Esophagus (tissue), 2 donors: Measurements from ENCODE around the gene SLC38A7. TPM values are rescaled to one million over a fixed set of nuclear protein-coding genes. Genes with fewer than 3 reads are reported as not detected.
"Not testable (repeated sequence)": the region's sequence is repeated elsewhere in the genome, so short reads cannot be mapped to it uniquely, and the experiment has no call there.

Source experiments
- H3K27ac ChIP-seq, 2 donors: one replicate each; pipeline ENCODE4 v1.5.1; 2013; ENCODE audit warnings: low read depth in 2 of 2, mild to moderate bottlenecking in 2 of 2, inconsistent platforms in 1 of 2, low read length in 1 of 2, moderate library complexity in 1 of 2
- H3K27me3 ChIP-seq, 2 donors: one replicate each; pipeline ENCODE4 v1.6.1; 2013; ENCODE audit warnings: low read length in 2 of 2, control low read depth in 1 of 2, mild to moderate bottlenecking in 1 of 2; ENCODE audit not compliant: insufficient read depth in 2 of 2, control insufficient read depth in 1 of 2
- H3K36me3 ChIP-seq, 2 donors: one replicate each; pipeline ENCODE4 v1.6.1; 2013; ENCODE audit warnings: low read length in 1 of 2; ENCODE audit not compliant: control insufficient read depth in 2 of 2, insufficient read depth in 2 of 2
- H3K4me1 ChIP-seq, 2 donors: one replicate each; pipeline ENCODE4 v1.6.1; 2013; ENCODE audit warnings: low read length in 1 of 2; ENCODE audit not compliant: control insufficient read depth in 2 of 2, insufficient read depth in 2 of 2
- H3K4me3 ChIP-seq, 2 donors: one replicate each; pipeline ENCODE4 v1.5.1; 2013; ENCODE audit warnings: low read length in 2 of 2, mild to moderate bottlenecking in 2 of 2, low read depth in 1 of 2, moderate library complexity in 1 of 2
- H3K9me3 ChIP-seq, 2 donors: one replicate each; pipeline ENCODE4 v1.6.1; 2013; ENCODE audit warnings: mild to moderate bottlenecking in 2 of 2, low read depth in 1 of 2, low read length in 1 of 2, moderate library complexity in 1 of 2; ENCODE audit not compliant: control insufficient read depth in 2 of 2, insufficient read depth in 1 of 2
- WGBS, 2 donors: extraction: QIAGEN DNeasy Blood & Tissue Kit; methylation state at CpG; one replicate each; pipeline ENCODE4 v1.1.7; 2013; 5-methylcytosine and 5-hydroxymethylcytosine counted together
- polyA plus RNA-seq, 2 donors: library from polyadenylated mRNA; stranded (reverse); fragments of 200-250 nt; gene quantifications; one replicate each; pipeline ENCODE4 v1.2.3, GENCODE V29; 2013
- donor health status: healthy with polysubstance abuse.
- donor health status: Bipolar disorder and iron deficiency.

SLC38A7 gene
- polyA plus RNA-seq, 2 donors = 4.8 to 7.2 TPM

DNA sequence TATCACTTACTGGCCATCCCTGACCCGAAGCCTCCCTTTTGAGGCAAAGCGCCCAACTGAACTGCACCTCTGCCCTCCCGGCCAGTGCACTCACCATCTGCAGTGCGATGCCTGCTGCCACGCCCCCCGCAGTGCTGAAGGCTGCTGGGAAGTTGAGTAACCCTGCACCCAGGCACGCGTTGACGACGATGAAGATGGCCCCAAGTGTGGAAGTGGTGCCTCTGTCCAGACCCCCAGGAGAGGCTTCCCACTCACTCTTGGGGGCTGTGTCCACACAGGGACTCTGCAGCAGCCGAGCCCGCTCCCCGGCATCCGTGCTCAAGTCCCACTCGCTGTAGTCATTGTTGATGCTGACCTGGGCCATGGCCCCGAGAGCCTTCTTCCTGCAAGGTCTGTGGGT, 4.8 kb downstream of the SLC38A7 start:
- Histone ChIP-seq H3K9me3 (no peaks in the 10 kb centered on the region), H3K27me3 (no peaks in the 10 kb centered on the region), H3K36me3 (peaks cover 3 to 29% of the 10 kb centered on the region in 2 donors), H3K27ac (no peak overlapping the region), H3K4me3 (no peak overlapping the region), H3K4me1 (peaks cover 0 to 10% of the 10 kb centered on the region in 2 donors)
- 93 to 98% methylated on average over 15 to 16 of the region's 16 CpGs for WGBS, 2 donors

GRCh38 chr16:58678716-58679115, 5.9 kb downstream of the SLC38A7 start:
- 52 to 61% methylated on average over 3 of the region's 3 CpGs for WGBS, 2 donors

GRCh38 chr16:58678269-58678668, 6.3 kb downstream of the SLC38A7 start:
- Histone ChIP-seq H3K4me3 (no peak overlapping the region), H3K9me3 (no peaks in the 10 kb centered on the region), H3K27ac (no peak overlapping the region), H3K27me3 (no peaks in the 10 kb centered on the region), H3K4me1 (peaks cover 0 to under 1% of the 10 kb centered on the region in 2 donors), H3K36me3 (peaks cover 3 to 29% of the 10 kb centered on the region in 2 donors)
- 97% methylated on average over 4 of the region's 4 CpGs for WGBS, 2 donors

More at GRCh38 chr16:58678716-58679115, 5.9 kb downstream of the SLC38A7 start:
- Histone ChIP-seq H3K27ac (no peak overlapping the region), H3K9me3 (no peaks in the 10 kb centered on the region), H3K27me3 (no peaks in the 10 kb centered on the region), H3K4me1 (peaks cover 0 to 5% of the 10 kb centered on the region in 2 donors), H3K4me3 (no peak overlapping the region), H3K36me3 (peaks cover 3 to 29% of the 10 kb centered on the region in 2 donors)

GRCh38 chr16:58670946-58671583, 13.5 kb downstream of the SLC38A7 start:
- Histone ChIP-seq H3K27ac (no peak overlapping the region), H3K4me3 (no peak overlapping the region), H3K36me3 (peaks cover 0 to 21% of the 10 kb centered on the region in 2 donors), H3K9me3 (no peaks in the 10 kb centered on the region), H3K4me1 (no peaks in the 10 kb centered on the region), H3K27me3 (no peaks in the 10 kb centered on the region)
- WGBS, 2 donors = 94 to 96% methylated on average over 17 to 18 of the region's 18 CpGs

DNA sequence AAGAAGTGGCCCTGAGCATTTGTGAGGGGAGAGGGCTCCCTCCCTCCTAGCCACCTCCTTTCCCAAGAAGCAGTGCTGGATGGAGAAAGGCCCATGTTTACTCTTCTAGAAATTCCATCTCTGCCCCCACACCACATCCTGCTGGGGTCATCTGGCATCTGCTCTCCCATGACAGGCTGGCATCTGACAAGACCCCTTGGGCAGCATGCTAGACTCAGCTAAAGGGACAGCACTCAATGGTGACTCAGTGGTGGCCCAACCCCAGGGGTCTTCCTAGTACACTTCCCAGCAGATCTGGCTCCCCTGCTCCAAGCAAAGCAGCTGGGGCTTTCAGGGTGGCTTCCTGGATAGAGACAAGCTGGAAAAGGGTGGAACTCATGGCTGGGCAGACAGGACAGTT, 14.4 kb downstream of the SLC38A7 start:
- no peaks in the 10 kb centered on the region for H3K4me1 ChIP-seq
- no peak overlapping the region for H3K27ac ChIP-seq
- peaks cover 0 to 16% of the 10 kb centered on the region in 2 donors for H3K36me3 ChIP-seq
- H3K9me3 ChIP-seq = no peaks in the 10 kb centered on the region
- no peak overlapping the region for H3K4me3 ChIP-seq
- H3K27me3 ChIP-seq = no peaks in the 10 kb centered on the region

- 81 to 85% methylated on average over 8 of the region's 8 CpGs for WGBS, 2 donors
- H3K27ac ChIP-seq = no peak overlapping the region
- H3K36me3 ChIP-seq = peaks cover 0 to 8% of the 10 kb centered on the region in 2 donors
- no peak overlapping the region for H3K4me3 ChIP-seq
- H3K4me1 ChIP-seq = peaks cover 0 to 2% of the 10 kb centered on the region in 2 donors
- no peaks in the 10 kb centered on the region for H3K27me3 ChIP-seq
- H3K9me3 ChIP-seq = no peaks in the 10 kb centered on the region
Observed at GRCh38 chr16:58665200-58665599, 19.4 kb downstream of the SLC38A7 start.

DNA sequence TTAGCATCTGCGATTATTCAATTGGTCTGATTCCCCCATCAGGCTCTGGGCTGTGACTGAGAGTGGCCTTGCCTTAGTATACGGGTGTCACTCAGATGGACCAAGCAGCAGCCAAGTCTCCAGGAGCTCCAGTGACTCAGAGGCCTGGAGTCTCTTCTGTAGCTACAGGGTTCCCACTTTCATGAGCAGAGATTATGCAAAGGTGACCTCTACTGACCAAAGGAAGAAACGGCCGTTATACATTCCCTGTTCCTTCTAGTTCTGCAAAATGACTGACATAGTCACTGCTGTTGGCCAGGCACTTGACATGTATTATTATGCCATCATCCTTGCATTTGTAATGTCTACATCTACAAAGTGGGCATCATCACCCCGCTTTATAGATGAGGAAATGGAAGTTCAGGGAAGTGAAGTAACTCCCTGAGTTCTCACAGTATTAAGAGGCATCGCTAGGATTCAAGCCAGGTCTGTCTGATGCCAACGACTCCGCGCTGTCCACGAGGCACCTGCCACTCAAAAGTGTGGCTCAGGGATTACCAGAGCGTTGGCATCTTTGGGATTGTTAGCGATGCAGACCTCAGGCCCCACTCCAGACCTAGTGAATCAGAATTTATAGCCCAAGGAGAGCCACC, 23.3 kb downstream of the SLC38A7 start:
- Histone ChIP-seq H3K27ac (no peak overlapping the region), H3K4me3 (no peak overlapping the region), H3K9me3 (no peaks in the 10 kb centered on the region), H3K27me3 (no peaks in the 10 kb centered on the region), H3K4me1 (peaks cover 0 to 2% of the 10 kb centered on the region in 2 donors), H3K36me3 (no peaks in the 10 kb centered on the region)
- WGBS, 2 donors = 30 to 32% methylated on average over 12 of the region's 12 CpGs

GRCh38 chr16:58659911-58660310, 24.7 kb downstream of the SLC38A7 start:
- not testable (repeated sequence) for H3K9me3 ChIP-seq, H3K36me3 ChIP-seq, H3K27ac ChIP-seq, H3K27me3 ChIP-seq, H3K4me1 ChIP-seq, H3K4me3 ChIP-seq
- 75 to 77% methylated on average over 11 of the region's 11 CpGs for WGBS, 2 donors

DNA sequence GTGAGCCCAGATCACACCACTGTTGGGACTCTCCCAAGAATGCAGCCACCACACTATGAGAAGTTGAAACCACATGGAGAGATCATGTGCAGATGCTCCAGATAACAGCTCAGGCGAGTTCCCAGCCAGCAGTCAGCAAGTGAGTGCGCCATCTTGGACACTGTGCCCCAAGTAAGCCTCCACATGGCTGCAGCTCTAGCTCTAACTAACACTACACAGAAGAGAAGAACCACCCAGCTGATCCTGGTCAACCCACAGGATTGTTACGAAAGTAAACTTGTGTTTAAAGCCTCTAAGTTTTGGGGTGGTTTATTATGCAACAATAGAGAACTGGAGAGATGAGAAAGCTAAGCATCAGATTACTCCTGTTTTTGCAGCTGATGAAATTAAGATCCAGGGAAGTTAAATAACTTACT, 25.8 kb downstream of the SLC38A7 start:
- H3K9me3 ChIP-seq = no peaks in the 10 kb centered on the region
- WGBS, 2 donors = 87 to 91% methylated on average over 3 of the region's 3 CpGs
- H3K4me1 ChIP-seq = no peaks in the 10 kb centered on the region
- H3K27ac ChIP-seq = no peak overlapping the region
- no peaks in the 10 kb centered on the region for H3K36me3 ChIP-seq
- no peak overlapping the region for H3K4me3 ChIP-seq
- no peaks in the 10 kb centered on the region for H3K27me3 ChIP-seq

DNA sequence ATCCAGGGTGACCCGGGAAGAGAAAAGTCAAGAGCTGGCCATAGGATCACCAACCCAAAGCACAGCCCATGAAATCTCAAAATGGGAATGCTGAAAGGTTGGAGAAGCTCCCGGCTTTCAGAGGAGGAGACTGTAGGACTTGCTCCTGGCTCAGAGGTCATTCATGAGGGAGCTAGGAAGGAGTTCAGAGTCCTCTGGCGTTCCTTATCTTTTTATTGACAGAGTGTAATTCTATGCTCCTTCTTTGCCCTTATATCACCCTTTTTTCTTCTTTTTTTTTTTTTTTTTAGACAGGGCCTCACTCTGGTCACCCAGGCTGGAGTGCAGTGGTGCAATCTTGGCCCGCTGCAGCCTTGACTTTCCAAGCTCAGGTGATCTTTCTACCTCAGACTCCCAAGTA, 27.7 kb downstream of the SLC38A7 start:
- no peaks in the 10 kb centered on the region for H3K27me3 ChIP-seq
- H3K4me1 ChIP-seq = peaks cover 0 to 4% of the 10 kb centered on the region in 2 donors
- no peak overlapping the region for H3K4me3 ChIP-seq
- no peak overlapping the region for H3K27ac ChIP-seq
- no peaks in the 10 kb centered on the region for H3K9me3 ChIP-seq
- WGBS, 2 donors = 83 to 88% methylated on average over 4 of the region's 4 CpGs
- no peaks in the 10 kb centered on the region for H3K36me3 ChIP-seq
